ENCODE data around the gene BMP7. TPM values are rescaled to one million over a fixed set of nuclear protein-coding genes. Genes with fewer than 3 reads are reported as not detected.

The BMP7 gene
- total and polyA plus RNA-seq, 9 of the 15 experiments (the other 6 are each of a cell fraction or from before 2014, with no cell fraction given) = 0.18 TPM; not detected in 8

GRCh38 chr20:57138198-57138995 lies 128.0 kb downstream of the BMP7 start (continued):
- no peak for TF ChIP-seq CUX1 (CRISPR knock-in tag; IDR thresholded peaks at IDR 0.05)
- TF ChIP-seq MEF2A (IDR thresholded peaks at IDR 0.05; ENCODE audit: control insufficient read depth, low read depth, low read length) = no peak
- no peak for TF ChIP-seq ZNF717 (CRISPR knock-in tag; IDR thresholded peaks at IDR 0.05)
- TF ChIP-seq ZNF79 (CRISPR knock-in tag; IDR thresholded peaks at IDR 0.05; ENCODE audit: low read depth) = no peak
- no peak for TF ChIP-seq ZEB2 (IDR thresholded peaks at IDR 0.05)
- TF ChIP-seq, protein P1, sequence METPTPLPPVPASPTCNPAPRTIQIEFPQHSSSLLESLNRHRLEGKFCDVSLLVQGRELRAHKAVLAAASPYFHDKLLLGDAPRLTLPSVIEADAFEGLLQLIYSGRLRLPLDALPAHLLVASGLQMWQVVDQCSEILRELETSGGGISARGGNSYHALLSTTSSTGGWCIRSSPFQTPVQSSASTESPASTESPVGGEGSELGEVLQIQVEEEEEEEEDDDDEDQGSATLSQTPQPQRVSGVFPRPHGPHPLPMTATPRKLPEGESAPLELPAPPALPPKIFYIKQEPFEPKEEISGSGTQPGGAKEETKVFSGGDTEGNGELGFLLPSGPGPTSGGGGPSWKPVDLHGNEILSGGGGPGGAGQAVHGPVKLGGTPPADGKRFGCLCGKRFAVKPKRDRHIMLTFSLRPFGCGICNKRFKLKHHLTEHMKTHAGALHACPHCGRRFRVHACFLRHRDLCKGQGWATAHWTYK (CRISPR knock-in tag; IDR thresholded peaks at IDR 0.05) = no peak
- no peak for TF ChIP-seq TRIM24 (IDR thresholded peaks at IDR 0.05)
- TF ChIP-seq MEF2D (tag; conservative IDR thresholded peaks at IDR 0.05; ENCODE audit: low read depth) = no peak
- no peak for TF ChIP-seq ZBTB34 (CRISPR knock-in tag; IDR thresholded peaks at IDR 0.05)
- TF ChIP-seq, protein P2, sequence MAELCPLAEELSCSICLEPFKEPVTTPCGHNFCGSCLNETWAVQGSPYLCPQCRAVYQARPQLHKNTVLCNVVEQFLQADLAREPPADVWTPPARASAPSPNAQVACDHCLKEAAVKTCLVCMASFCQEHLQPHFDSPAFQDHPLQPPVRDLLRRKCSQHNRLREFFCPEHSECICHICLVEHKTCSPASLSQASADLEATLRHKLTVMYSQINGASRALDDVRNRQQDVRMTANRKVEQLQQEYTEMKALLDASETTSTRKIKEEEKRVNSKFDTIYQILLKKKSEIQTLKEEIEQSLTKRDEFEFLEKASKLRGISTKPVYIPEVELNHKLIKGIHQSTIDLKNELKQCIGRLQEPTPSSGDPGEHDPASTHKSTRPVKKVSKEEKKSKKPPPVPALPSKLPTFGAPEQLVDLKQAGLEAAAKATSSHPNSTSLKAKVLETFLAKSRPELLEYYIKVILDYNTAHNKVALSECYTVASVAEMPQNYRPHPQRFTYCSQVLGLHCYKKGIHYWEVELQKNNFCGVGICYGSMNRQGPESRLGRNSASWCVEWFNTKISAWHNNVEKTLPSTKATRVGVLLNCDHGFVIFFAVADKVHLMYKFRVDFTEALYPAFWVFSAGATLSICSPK (IDR thresholded peaks at IDR 0.05; ENCODE audit: borderline replicate concordance) = no peak
- TF ChIP-seq WHSC1 (IDR thresholded peaks at IDR 0.05; ENCODE audit: low read length) = no peak
- TF ChIP-seq SPI1 (IDR thresholded peaks at IDR 0.05; ENCODE audit: borderline replicate concordance, low read depth, low read length) = no peak
- TF ChIP-seq POLR3G (IDR thresholded peaks at IDR 0.05; ENCODE audit: extremely low read depth, insufficient read length, insufficient replicate concordance) = no peak
- TF ChIP-seq FIP1L1 (IDR thresholded peaks at IDR 0.05; ENCODE audit: low read depth, low read length, poor library complexity, severe bottlenecking) = no peak
- no peak for TF ChIP-seq POLR2B (IDR thresholded peaks at IDR 0.05; ENCODE audit: low read depth, partially characterized antibody)

Data from K562 (cell line).